NCI-H82 treated with DMSO at 0.1 percent for 48 hours (cell line): Measurements from ENCODE around the gene IP6K3.

Experiments used
- DNase-seq: peaks from one replicate; lab custom pipeline; 2025; ENCODE audit not compliant: unreplicated experiment; lab: John Stamatoyannopoulos, UW

The IP6K3 gene

GRCh38 chr6:33677143-33677660, 69.5 kb downstream of the IP6K3 start:
- no peak for DNase-seq

DNA sequence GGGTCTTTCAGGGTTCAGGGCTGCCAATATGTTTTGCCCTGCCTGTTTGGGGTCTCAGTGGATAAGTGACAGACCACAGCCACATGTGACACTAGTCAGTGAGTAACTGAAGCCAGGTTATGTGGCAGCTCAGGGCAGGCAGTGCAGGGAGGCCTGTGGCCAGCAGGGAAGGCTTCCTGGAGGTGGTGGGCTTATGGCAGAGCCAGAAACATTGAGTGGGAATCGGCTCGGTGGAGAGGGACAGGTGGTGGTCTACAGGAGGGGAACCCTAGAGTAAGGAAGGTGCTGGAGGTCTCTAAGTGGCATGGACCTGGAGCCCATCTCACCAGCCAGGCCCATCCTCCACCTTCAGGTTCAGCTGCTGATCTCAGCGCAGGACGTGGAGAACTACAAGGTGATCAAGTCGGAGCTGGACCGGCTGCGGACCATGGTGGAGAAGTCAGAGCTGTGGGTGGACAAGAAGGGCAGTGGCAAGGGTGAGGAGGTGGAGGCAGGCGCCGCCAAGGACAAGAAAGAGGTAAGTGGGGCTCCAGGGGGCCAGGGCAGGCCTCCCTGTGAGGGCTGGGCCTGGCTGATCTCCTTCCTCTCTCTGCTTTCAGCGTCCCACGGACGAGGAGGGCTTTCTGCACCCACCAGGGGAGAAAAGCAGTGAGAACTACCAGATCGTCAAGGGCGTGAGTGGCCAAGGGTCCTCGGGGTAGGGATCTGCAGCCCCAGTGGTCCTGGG, 70.1 kb downstream of the IP6K3 start:
- DNase-seq = no peak

DNA sequence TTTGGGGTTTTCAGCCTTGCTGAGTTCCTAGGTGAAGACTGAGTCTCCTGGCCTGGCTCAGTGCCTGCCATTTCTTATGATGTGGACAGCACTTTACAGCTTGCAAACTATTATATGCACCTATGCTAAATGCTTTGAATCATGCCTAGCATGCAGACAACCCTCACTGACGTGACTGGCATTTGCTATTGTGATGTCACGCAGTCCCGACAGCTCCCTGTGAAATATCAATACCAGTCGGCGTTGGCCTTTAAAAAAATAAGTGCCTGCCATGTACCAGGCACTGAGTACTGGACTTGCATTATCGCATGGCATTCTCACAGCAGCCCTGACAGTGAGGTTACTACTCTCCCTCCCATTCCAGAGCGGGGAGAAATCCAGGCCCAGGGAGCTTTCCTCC, 70.7 kb downstream of the IP6K3 start:
- no peak for DNase-seq

GRCh38 chr6:33673851-33674250, 72.9 kb downstream of the IP6K3 start:
- DNase-seq = no peak

- no peak for DNase-seq
These were observed 73.9 kb downstream of the IP6K3 start for GRCh38 chr6:33672808-33673207.

GRCh38 chr6:33671744-33672072, 75.0 kb downstream of the IP6K3 start:
- no peak for DNase-seq
